ENCODE data around the gene TEDC2. TPM values are rescaled to one million over a fixed set of nuclear protein-coding genes. Genes with fewer than 3 reads are reported as not detected.

The TEDC2 gene
- total RNA-seq, 1 donor from 2014 or later: 1.5 TPM

DNA sequence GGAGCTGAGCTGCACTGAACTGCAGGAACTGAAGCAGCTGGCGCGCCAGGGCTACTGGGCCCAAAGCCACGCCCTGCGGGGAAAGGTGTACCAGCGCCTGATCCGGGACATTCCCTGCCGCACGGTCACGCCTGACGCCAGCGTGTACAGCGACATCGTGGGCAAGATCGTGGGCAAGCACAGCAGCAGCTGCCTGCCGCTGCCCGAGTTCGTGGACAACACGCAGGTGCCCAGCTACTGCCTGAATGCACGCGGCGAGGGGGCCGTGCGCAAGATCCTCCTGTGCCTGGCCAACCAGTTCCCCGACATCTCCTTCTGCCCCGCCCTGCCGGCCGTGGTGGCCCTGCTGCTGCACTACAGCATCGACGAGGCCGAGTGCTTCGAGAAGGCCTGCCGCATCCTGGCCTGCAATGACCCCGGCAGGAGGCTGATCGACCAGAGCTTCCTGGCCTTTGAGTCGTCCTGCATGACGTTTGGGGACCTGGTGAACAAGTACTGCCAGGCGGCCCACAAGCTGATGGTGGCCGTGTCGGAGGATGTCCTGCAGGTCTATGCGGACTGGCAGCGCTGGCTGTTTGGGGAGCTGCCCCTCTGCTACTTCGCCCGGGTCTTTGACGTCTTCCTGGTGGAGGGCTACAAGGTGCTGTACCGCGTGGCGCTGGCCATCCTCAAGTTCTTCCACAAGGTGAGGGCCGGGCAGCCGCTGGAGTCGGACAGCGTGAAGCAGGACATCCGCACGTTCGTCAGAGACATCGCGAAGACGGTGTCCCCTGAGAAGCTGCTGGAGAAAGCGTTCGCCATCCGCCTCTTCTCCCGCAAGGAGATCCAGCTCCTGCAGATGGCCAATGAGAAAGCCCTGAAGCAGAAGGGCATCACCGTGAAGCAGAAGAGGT lies 36.6 kb downstream of the TEDC2 start:
- DNase-seq (ENCODE audit: low spot score): no peak

DNA sequence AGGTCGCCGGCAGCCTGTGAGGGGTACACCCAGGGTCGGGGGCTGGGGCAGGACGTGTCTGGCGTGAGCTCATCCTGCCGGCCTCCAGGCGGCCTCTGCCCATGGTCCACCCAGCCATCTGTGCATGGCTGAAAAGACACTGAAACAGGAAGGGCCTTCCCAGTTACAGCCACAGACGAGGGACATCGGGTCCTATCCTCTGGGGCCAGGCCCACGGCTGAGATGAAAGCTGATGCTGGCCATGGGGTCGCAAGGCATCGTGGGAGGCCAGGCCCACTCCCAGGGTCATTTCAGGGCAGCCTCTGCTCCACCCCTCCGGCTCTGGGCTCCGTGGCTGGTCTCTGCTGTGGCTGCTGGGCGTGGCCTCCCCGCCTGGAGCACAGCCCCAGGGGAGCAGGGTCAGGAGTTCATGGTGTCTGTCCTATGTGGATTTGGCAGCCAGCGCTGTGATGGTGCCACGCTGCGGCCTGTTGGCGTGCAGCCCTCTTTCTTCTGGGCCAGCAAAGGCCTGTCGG lies 37.3 kb downstream of the TEDC2 start:
- DNase-seq (ENCODE audit: low spot score): no peak

DNA sequence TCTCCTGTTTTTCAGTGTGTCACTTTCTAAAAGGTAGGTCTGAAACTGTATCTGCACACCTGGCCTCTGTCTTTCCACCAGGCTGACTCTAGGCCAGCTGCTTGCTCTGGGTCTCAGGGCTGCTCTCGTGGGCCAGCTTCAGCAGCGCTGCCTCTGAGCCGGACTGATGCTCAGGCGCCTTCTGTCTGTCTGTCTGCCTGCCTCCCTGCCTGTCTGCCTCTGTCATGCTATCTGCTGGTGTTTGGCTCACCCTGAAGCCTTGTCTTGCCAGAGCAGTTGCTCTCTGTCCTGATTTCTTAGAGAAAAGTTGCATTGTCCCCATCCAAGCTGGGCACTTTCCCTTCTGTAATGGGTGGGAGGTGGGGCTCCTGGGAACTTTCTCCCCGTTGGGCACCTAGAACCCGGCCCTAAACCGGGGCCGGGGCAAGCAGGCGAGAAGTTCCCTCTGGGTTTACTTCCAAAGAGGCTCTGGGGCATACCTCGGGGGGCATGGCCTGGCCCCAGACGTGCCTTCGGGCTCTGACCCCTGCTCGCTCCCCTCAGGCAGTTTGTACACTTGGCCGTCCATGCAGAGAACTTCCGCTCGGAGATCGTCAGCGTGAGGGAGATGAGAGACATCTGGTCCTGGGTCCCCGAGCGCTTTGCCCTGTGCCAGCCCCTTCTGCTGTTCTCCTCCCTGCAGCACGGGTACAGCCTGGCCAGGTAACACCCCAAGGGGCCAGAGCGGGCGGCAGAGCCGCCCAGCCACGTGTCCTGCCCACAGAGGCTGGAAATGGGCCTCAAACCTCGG lies 38.0 kb downstream of the TEDC2 start:
- DNase-seq (ENCODE audit: low spot score): no peak

DNA sequence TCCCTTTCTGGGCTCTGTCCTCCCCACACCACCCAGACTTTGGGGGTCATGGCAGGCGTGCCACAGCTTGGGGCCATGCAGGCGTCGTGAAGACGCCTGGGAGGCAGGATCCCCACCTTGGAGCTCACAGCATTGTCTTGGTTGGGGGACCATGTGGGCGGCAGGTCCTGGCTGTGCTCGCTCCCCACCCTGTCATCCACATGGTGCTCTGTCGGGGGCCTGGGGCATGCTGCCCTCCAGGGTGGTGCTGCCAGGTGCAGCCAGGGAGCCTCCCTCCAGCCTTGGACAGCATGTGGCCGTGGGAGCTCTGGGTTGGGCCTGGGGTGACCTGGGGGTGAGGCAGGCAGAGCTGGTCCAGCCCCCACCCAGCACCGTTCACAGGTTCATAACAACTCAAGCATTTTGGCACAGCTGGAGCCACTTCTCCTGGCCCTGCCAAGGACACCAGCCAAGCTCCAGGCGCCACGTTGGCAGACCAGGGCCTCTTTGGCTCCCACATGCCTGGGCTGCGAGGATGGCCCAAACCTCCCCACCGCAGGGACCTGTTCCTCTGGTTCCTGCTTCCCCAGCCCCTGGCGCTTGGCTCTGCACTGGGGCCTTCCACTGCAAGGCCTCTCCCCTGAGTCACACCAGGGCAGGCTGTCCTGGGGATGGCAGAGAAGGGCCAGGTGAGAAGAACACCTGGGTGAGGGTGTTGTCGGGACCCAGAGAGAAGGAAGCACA lies 38.8 kb downstream of the TEDC2 start:
- no peak for DNase-seq (ENCODE audit: low spot score)

DNA sequence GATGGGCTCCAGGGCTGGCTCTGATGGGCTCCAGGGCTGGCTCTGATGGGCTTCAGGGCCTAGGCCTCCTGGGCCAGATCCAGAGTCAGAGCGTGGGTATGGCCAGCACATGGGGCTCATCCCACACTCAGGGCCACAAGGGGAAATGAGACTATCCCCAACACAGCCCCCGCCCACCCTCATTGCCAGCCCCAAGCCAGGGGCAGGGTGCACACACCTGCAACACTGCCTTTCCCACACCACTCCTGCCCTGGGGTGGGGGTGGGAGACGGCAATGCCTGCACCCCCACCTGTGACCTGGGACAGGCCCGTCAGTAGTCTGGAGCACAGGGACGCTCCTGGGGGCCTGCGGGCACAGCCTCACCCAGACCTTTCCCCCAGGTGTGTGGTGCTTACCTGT lies 39.5 kb downstream of the TEDC2 start:
- DNase-seq (ENCODE audit: low spot score): no peak

DNA sequence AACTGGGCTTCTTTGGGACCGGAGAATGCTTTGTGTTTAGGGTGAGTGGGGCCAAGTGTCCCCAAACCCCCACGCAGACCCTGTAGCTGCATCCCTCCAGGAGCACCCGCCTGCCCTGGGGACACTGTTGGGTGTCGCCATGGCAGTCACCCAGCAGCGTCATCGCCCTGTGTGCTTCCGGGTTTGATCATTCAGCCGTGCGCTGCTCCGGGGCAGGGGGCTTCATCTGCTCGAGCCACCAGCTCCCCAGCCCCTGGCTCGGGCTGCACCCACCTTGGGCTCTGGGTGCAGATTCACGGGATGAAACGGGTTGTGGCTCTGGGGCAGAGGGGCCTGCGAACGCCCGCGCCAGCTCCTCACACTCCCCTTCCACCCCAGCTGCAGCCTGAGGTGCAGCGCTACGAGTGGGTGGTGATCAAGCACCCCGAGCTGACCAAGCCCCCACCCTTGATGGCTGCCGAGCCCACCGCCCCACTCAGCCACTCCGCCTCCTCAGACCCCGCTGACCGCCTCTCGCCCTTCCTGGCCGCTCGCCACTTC lies 40.1 kb downstream of the TEDC2 start:
- no peak for DNase-seq (ENCODE audit: low spot score)

DNA sequence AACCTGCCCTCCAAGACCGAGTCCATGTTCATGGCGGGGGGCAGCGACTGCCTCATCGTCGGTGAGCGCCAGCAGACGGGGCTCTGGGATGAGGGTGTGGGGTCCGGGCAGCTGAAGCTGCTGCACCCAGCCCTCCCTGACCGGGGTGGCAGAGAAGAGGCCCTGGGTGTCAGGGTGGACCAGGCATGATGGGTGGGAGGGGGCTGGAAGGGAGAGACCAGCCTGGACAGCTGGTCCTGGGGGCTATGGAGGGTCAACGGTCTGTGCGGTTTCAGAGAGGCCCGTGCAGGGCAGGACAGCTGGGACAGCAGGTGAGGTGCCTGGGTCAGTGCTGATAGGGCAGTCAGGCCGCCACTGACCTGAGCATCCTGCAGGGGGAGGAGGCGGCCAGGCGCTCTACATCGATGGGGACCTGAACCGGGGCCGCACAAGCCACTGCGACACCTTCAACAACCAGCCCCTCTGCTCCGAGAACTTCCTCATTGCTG lies 40.6 kb downstream of the TEDC2 start:
- no peak for DNase-seq (ENCODE audit: low spot score)

DNA sequence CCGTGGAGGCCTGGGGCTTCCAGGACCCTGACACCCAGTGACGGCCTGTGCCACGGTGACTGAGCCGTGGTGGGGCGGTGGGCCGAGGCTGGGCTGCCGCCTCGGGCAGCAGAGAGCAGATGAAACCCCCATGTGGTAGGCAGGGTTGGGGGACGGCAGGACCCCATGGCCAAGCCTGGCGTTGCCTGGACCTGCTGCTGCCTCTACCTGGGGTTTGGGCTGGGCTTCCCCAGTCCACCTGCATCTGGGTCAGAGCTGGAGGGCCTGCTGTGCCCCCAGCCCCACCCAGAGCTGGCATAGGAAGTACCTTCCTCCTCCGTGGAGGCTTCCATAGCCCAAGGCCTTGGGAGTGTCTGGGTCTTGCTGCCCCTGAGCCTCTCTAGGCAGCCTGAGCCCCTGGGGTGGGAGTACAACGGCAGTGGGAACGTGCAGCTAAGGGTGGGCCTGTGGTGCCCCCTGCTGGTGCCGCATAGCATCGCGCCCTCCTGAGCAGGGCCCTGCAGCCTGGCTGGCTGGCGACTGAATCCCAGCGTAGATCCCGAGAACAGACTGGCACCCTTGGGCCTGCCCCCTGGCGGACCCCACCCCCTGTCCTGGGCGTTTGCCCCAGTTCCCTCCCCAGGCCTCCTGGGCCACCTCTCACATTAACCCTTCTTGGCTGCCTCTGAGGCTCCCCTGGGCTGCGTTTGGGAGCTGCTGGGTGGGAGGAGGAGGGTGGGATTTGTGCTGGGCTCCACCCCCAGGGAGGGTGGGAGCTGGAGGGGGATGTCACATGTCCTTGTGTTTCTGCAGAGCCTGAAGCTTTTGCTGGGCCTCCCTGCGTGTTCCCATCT lies 41.2 kb downstream of the TEDC2 start:
- DNase-seq (ENCODE audit: low spot score): peak; percentile 84

DNA sequence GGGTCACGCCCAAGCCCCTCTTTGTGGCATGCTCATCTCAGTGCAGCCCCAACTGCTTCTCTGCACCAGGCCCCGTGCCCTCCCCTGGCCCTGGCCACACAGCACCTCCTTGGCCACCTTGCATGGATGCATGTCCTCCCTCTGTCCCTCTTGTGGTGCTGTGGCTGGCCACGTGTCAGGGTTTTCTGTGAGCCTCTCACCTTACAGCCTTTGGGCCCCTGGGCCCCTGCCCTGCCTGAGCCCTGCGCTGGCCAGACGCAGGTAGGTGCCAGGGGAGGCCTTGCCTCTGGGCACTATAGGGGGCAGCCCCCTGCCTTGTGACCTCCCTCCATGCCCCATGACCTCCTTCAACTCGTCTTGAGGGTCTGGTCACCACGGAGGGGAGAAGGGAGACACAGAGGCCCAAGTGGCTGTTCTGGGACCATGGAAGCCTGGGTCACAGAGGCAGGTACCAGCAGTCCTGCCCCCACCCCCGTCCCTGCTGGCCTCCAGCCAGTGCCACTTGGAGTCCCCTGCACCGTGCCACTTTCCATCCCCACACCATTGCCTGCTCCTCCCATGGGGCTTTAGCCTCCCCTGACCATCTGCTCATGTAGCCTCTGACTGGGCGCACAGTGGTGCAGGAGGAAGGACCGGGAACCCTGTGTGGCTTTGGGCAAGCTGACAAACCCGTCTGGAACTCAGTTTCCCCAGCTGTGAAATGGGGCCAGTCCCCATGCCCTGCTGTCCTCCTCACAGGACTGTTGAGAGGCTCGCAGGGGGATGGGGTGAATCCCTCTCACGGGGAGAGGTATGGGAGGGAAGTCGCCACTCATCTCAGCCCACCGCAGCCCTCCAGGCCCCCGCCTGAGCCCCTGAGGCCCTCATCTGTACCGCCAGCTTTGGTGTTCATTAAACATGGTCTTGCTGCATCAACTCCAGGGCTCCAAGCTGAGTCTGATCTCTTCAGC lies 42.3 kb downstream of the TEDC2 start:
- no peak for DNase-seq (ENCODE audit: low spot score)

DNA sequence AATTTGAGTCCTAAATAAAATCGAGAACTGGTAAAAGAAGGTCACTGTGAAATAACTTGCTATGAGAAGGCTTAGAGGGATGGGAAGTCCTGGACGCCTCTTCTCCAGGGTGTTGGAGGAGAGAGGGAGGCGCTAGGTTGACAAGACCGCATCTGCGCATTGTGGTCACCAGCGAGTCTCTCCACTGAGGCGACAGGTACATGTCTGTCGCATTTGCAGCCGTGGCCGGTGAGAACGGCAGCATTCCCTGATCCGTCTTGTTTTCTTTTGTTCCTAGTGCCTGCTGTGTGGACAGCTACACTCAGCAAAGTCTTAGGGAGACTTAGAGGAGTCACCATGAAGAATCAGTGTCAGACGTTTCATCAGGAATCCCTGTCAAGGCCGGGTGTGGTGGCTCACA lies 45.8 kb downstream of the TEDC2 start:
- DNase-seq (ENCODE audit: low spot score): no peak

DNA sequence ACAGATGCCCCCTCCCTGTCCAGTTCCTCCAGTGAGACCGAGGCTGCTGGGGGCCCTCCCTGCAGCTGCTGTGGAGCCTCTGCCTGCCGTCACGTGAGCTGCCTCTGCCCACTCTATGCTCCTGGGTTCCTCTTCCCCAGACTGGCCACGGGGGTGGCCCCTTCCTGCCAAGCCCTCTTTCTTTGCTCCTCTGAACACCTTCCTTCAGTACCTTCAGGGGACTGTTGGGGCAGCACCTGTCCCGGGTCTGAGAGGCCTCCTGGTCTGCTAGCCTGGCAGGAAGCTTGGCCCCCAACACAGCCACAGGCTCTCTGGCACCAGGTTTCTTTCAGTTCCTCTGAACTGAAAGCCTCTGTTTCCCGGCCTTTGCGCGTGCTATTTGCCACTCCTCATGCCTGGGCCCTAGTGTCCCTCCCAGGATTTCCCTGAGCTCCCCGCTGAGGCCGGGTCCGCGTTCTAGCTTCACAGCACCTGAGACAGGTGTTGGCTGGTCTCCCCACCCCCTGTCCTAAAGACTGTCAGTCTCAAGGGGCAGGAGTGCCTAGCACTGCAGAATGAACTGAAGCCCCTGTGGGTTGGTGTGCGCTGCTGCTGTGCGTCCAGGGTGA lies 47.2 kb downstream of the TEDC2 start:
- no peak for DNase-seq (ENCODE audit: low spot score)

DNA sequence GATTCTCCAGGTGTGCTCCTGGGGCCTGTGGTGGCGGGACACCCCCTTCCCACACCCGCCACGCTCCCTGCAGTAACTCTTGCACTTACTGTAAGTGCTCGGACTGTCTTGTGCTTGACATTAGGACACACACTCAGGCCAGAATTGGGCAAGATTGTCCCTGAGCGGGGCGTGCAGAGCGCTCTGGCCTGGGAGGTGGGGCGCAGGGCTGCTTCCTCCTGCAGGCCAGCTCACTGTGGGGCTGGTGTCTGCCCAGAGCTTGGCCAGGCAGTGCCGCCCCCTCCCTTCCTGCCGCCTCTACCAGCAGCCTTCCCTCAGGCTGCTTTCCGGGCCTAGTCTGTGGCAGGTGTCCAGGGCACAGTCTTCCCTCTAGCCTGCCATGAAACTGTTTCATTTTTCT lies 47.8 kb downstream of the TEDC2 start:
- no peak for DNase-seq (ENCODE audit: low spot score)

DNA sequence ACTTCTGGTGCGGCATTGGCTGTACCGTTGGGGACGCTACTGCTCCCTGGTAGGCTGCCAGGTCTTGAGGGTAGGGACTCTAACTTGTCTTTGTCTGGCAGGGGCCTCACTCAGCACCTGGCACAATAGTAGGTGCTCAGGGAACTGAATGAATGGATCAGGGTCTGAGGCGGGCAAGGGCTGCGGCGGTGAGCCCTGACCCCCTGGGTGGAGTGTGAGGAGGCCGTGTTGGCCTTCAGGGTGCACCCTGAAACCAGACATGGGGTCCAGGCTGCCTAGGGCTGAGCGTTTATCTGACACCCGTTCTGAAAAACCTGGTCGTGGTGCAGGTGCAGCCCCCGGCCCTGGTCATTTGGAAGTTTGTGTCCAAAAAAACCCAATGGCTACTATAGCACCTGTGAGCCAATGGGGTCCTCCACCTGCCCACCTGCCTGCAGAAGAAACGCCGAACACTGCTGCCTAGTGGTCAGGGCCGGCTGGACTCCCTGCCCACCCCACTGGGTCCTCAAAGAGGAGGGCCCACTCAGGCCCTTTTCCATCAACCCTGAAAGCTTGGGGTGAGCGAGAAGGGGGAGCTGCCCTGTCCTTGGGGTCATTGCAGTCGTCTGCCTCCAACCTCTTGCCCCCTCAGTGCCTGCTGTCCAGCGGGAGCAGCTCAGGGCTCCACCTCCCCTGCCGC lies 49.0 kb downstream of the TEDC2 start:
- DNase-seq (ENCODE audit: low spot score): no peak

DNA sequence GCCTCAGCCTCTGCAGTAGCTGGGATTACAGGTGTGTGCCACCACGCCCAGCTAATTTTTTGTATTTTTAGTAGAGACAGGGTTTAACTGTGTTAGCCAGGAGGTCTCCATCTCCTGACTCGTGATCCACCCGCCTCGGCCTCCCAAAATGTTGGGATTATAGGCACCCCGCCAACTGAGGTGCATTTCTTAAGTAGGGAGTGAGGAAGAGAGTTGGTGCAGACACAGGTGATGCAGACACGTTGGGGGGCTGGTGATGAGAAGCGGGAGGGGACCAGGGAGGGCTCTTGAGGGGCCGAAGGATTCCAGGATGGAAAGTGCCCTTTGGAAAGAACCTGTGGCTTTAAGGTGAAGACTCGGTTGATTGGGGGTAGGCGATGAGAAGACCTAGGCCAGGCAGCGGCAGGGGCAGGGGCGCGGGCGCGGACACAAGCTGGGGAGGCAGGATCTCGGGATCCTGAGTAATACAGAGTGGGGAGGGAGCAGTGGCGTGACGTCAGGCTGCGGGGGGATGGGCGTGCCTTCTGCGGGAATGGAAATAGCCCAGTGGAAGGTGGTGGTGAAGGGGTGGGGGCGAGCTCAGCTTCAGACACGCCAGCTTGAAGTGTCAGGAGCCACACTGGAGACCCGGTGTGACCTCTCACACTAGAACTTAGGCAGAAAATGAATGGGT lies 51.4 kb downstream of the TEDC2 start:
- DNase-seq (ENCODE audit: low spot score): no peak

DNA sequence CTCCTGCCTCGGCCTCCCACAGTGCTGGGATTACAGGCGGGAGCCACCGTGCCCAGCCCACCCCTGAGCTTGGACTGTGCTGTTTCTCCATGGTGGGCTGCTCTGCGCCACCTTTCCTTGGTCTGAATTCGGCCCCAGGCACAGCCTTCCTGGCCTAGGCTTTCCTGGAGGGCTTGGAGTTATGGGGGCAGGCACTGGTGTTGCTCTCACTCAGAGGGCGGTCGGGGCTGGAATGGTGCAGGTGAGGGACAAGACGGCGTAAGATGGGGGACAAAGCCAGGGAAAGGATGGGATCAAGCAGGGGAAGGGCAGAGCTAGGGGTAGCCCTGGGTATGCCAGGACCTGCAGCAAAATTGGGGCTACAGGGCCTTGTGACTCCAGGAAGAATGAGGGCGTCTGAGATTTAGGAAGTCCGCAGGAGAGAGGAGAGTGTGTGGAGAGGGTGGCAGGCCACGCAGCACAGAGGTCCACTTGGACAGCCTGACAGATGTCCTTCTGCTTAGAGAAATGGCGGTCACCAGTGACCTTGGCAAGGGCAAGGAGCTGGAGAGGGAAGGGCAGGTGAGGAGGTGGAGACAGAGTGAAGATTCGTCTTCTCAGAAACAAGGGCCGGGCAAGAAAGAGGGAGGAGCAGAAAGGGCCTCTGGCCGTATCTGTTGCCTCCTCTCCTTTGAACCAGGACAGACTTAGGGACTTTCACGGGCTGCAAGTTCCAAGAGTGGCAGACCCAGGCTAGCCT lies 52.3 kb downstream of the TEDC2 start:
- DNase-seq (ENCODE audit: low spot score): no peak

DNA sequence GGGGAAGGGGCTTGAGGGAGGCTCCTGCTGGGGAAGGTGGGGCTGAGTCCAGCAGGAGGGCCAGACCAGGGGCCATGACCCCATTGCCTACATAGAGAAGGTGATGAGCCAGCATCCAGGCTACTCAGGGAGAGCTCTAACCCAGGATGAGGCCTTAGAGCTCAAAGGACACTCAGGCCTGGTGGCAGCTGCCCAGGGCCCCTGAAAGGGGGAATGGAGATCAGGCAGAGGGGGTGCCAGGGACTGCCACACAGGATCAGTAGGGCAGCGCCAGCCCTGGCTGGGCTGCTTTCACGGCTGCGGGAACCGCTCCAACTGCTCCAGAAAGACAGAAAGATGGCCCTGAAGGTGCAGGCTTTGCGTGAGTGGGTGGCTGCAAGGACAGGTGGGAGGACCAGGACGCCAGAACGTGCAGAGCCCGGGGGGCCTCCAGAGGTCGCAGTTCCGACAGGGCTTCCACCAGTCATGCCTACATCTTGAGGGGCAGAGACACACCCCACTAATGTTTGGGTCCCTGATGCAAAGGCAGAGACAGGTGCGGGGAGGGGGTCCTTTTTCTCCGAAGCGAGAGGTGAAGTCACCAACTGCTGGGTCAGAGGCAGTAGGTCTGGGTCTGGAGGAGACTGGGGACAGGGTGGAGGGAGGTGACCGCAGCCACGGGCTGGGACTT lies 53.0 kb downstream of the TEDC2 start:
- no peak for DNase-seq (ENCODE audit: low spot score)
